K562 (cell line): Measurements from ENCODE around the gene TFAP2A. TPM values are rescaled to one million over a fixed set of nuclear protein-coding genes. Genes with fewer than 3 reads are reported as not detected.
A peak's percentile ranks its signal among the peaks of the same experiment; 100 is the strongest.

Experiments
- ESRRA ChIP-seq: fragments of 450-650 bp; IDR thresholded peaks from 2 replicates; pipeline ENCODE4 v1.6.1; 2014; ENCODE audit warnings: low read depth, mild to moderate bottlenecking, moderate library complexity, borderline replicate concordance
- NR2C2 ChIP-seq, 2 experiments: fragments of 200-800 bp in 1 of 2; sonication (Bioruptor generic) in 1 of 2; sonication (generic) in 1 of 2; formaldehyde crosslinking in 1 of 2; IDR thresholded peaks; 2 replicates each; pipeline versions ENCODE4 v1.6.1 to v1.8.0; 2016 to 2022; ENCODE audit warnings: mild to moderate bottlenecking in 1 of 2, missing compliant biosample characterization in 1 of 2, missing genetic modification characterization in 1 of 2, missing genetic modification reagents in 1 of 2
- SAFB ChIP-seq: fragments of 200-400 bp; formaldehyde crosslinking; IDR thresholded peaks from 2 replicates; pipeline ENCODE4 v1.6.1; 2017; ENCODE audit warnings: low read depth, low read length, borderline replicate concordance
- polyA plus RNA-seq, 8 experiments: library from polyadenylated mRNA; depleted of rRNA in 4 of 8; stranded (reverse) in 5 of 8; unstranded in 3 of 8; fragments of >200 nt; fragmentation: Nextera tagmentation in 2 of 8; fragmentation: Illumina TruSeq in 1 of 8; extraction: Ambion mirVana in 2 of 8; extraction: Trizol in 1 of 8; gene quantifications; 2 replicates each; pipeline versions ENCODE4 v1.2.1 to v1.2.3, GENCODE V29; 2011 to 2014; ENCODE audit warnings: inconsistent platforms in 1 of 8, missing spikeins in 1 of 8
- total RNA-seq, 7 experiments: library from RNA; depleted of rRNA in 6 of 7; stranded (reverse); fragments of >200 nt in 6 of 7; fragmentation: Illumina TruSeq in 2 of 7; extraction: Trizol in 2 of 7; gene quantifications; 2 replicates each; pipeline versions ENCODE4 v1.2.1 to v1.2.3, GENCODE V29; 2011 to 2021; ENCODE audit warnings: low replicate concordance in 1 of 7
- TF ChIP-seq, protein P1 (sequence below): fragments of 450-650 bp; formaldehyde crosslinking; IDR thresholded peaks from 2 replicates; pipeline ENCODE4 v1.4.0; 2022; ENCODE audit warnings: missing genetic modification characterization
- TF ChIP-seq, protein P2 (sequence below), 2 experiments: fragments of 450-650 bp; IDR thresholded peaks; 2 replicates each; pipeline ENCODE4 v1.6.1; 2016; ENCODE audit warnings: mild to moderate bottlenecking in 2 of 2, borderline replicate concordance in 1 of 2, low read depth in 1 of 2, moderate library complexity in 1 of 2
- TF ChIP-seq, protein P3 (sequence below), 2 experiments: fragments of 450-650 bp in 1 of 2; sonication (generic) in 1 of 2; formaldehyde crosslinking in 1 of 2; IDR thresholded peaks; 2 replicates each; pipeline versions ENCODE4 v1.7.1 to v1.9.0; 2016 to 2022; ENCODE audit warnings: inconsistent platforms in 1 of 2, mild to moderate bottlenecking in 1 of 2, missing genetic modification reagents in 1 of 2

Gene TFAP2A
- total and polyA plus RNA-seq, 9 of the 15 experiments (the other 6 are each of a cell fraction or from before 2014, with no cell fraction given): 0.14 to 0.53 (median 0.19) TPM; not detected in 1

DNA sequence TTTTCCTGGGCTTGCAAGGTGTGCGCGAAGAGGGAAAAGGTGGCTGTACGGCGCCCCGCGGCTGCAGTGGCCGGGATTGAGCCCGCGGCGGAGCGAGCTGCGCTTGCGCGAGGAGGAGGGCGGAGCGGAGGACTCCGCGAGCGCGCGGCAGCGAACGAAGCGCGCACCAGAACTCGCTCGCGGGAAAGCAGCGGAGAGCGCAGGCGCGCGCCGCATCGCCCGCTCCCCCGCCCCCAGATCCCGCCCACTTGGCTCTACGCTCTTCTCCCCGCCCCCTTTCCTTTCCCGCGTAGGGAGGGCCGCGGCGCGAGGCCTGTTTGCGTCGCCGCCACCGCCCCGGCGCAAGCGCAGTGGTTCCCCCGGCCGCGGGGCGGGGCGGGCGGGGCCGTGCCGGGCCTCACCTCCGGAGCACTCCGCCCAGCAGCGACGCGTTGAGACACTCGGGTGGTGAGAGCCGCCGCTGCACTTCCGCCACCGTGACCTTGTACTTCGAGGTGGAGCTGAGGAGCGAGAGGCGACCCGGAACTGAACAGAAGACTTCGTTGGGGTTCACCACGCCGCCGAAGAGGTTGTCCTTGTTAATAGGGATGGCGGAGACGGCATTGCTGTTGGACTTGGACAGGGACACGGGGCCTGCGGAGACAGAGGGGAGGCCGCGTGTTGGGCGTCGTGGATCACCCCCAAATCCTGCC lies 10.6 kb downstream of the TFAP2A start (continued):
- TF ChIP-seq SAFB: no peak
- TF ChIP-seq NR2C2 (CRISPR knock-in tag; IDR thresholded peaks at IDR 0.05): peak; percentile 99
- peak; percentile 100 for TF ChIP-seq NR2C2 (tag; IDR thresholded peaks at IDR 0.05)
- TF ChIP-seq, protein P1, sequence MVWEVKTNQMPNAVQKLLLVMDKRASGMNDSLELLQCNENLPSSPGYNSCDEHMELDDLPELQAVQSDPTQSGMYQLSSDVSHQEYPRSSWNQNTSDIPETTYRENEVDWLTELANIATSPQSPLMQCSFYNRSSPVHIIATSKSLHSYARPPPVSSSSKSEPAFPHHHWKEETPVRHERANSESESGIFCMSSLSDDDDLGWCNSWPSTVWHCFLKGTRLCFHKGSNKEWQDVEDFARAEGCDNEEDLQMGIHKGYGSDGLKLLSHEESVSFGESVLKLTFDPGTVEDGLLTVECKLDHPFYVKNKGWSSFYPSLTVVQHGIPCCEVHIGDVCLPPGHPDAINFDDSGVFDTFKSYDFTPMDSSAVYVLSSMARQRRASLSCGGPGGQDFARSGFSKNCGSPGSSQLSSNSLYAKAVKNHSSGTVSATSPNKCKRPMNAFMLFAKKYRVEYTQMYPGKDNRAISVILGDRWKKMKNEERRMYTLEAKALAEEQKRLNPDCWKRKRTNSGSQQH (CRISPR knock-in tag): no peak
- TF ChIP-seq, protein P2, sequence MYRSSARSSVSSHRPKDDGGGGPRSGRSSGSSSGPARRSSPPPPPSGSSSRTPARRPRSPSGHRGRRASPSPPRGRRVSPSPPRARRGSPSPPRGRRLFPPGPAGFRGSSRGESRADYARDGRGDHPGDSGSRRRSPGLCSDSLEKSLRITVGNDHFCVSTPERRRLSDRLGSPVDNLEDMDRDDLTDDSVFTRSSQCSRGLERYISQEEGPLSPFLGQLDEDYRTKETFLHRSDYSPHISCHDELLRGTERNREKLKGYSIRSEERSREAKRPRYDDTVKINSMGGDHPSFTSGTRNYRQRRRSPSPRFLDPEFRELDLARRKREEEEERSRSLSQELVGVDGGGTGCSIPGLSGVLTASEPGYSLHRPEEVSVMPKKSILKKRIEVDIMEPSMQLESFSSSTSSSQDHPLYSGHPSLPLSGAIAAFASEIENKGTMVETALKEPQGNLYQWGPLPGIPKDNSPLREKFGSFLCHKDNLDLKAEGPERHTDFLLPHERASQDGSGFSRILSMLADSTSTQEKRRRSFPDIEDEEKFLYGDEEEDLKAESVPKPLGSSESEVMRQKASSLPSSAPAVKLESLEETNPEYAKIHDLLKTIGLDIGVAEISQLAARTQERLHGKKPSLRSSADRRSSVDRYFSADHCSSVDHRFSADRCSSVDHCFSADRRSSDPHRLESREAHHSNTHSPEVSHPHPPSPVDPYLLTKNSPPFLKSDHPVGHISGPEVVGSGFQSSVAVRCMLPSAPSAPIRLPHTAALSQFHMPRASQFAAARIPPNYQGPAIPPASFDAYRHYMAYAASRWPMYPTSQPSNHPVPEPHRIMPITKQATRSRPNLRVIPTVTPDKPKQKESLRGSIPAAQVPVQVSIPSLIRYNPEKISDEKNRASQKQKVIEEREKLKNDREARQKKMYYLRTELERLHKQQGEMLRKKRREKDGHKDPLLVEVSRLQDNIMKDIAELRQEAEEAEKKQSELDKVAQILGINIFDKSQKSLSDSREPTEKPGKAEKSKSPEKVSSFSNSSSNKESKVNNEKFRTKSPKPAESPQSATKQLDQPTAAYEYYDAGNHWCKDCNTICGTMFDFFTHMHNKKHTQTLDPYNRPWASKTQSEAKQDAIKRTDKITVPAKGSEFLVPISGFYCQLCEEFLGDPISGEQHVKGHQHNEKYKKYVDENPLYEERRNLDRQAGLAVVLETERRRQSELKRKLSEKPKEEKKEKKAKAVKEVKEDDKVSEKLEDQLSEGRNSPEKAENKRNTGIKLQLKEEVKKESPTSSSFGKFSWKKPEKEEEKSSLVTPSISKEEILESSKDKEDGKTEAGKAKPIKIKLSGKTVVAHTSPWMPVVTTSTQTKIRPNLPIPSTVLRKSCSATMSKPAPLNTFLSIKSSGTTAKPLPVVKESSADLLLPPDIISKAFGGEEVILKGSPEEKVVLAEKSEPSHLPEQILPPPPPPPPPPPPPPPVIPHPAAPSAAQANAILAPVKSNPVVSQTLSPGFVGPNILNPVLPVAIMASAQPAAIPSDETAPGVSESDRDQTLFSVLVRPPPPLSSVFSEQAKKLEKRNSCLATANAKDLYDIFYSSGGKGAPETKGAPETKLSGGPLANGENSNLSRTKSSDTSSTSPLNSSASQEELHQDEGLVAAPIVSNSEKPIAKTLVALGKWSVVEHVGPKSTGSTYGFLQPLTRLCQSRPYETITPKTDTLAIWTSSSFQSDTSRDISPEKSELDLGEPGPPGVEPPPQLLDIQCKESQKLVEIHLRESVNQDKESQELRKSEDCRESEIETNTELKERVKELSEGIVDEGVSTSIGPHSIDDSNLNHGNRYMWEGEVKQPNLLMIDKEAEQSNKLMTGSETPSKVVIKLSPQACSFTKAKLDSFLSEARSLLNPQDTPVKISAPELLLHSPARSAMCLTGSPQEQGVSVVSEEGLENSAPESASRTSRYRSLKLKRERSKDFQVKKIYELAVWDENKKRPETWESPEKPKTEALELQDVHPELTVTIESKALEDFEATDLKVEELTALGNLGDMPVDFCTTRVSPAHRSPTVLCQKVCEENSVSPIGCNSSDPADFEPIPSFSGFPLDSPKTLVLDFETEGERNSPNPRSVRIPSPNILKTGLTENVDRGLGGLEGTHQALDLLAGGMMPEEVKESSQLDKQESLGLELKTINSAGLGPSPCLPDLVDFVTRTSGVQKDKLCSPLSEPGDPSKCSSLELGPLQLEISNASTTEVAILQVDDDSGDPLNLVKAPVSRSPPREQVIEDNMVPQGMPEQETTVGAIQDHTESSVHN (IDR thresholded peaks at IDR 0.05; ENCODE audit: borderline replicate concordance in 1 of 2, low read depth in 1 of 2): no peak
- TF ChIP-seq, protein P3, sequence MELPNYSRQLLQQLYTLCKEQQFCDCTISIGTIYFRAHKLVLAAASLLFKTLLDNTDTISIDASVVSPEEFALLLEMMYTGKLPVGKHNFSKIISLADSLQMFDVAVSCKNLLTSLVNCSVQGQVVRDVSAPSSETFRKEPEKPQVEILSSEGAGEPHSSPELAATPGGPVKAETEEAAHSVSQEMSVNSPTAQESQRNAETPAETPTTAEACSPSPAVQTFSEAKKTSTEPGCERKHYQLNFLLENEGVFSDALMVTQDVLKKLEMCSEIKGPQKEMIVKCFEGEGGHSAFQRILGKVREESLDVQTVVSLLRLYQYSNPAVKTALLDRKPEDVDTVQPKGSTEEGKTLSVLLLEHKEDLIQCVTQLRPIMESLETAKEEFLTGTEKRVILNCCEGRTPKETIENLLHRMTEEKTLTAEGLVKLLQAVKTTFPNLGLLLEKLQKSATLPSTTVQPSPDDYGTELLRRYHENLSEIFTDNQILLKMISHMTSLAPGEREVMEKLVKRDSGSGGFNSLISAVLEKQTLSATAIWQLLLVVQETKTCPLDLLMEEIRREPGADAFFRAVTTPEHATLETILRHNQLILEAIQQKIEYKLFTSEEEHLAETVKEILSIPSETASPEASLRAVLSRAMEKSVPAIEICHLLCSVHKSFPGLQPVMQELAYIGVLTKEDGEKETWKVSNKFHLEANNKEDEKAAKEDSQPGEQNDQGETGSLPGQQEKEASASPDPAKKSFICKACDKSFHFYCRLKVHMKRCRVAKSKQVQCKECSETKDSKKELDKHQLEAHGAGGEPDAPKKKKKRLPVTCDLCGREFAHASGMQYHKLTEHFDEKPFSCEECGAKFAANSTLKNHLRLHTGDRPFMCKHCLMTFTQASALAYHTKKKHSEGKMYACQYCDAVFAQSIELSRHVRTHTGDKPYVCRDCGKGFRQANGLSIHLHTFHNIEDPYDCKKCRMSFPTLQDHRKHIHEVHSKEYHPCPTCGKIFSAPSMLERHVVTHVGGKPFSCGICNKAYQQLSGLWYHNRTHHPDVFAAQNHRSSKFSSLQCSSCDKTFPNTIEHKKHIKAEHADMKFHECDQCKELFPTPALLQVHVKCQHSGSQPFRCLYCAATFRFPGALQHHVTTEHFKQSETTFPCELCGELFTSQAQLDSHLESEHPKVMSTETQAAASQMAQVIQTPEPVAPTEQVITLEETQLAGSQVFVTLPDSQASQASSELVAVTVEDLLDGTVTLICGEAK (IDR thresholded peaks at IDR 0.05): peak; percentile 94
- TF ChIP-seq, protein P3 (CRISPR knock-in tag; IDR thresholded peaks at IDR 0.05): no peak
- peak; percentile 98 for TF ChIP-seq ESRRA
